Measurements from ENCODE around the gene ZNF808. TPM values are rescaled to one million over a fixed set of nuclear protein-coding genes. Genes with fewer than 3 reads are reported as not detected.
A peak's percentile ranks its signal among the peaks of the same experiment; 100 is the strongest.

The ZNF808 gene
- total and polyA plus RNA-seq, 2 of the 13 experiments (the other 11 are each of a cell fraction or from before 2014, with no cell fraction given) = 3.0 to 7.4 TPM

GRCh38 chr19:52527134-52527955 lies at the start of gene ZNF808 (continued):
- TF ChIP-seq SNAPC4 (CRISPR knock-in tag; IDR thresholded peaks at IDR 0.05) (no peak), SIN3B (IDR thresholded peaks at IDR 0.05; ENCODE audit: low read length) (no peak), ZNF430 (CRISPR knock-in tag; IDR thresholded peaks at IDR 0.05) (no peak), SAFB2 (CRISPR knock-in tag; IDR thresholded peaks at IDR 0.05; ENCODE audit: borderline replicate concordance, low read depth) (no peak), GATA4 (IDR thresholded peaks at IDR 0.05; ENCODE audit: borderline replicate concordance, low read depth) (no peak), THAP8 (CRISPR knock-in tag; IDR thresholded peaks at IDR 0.05; ENCODE audit: borderline replicate concordance) (no peak; the same call in 1 of the 2 replicates), ZNF367 (CRISPR knock-in tag; IDR thresholded peaks at IDR 0.05; ENCODE audit: borderline replicate concordance) (no peak), ZNF136 (CRISPR knock-in tag; IDR thresholded peaks at IDR 0.05; ENCODE audit: low read depth) (no peak), MATR3 (CRISPR knock-in tag; IDR thresholded peaks at IDR 0.05) (no peak), ZNF572 (CRISPR knock-in tag; IDR thresholded peaks at IDR 0.05) (no peak), ZNF564 (CRISPR knock-in tag; IDR thresholded peaks at IDR 0.05) (no peak), SYNCRIP (IDR thresholded peaks at IDR 0.05; ENCODE audit: insufficient read depth, low read depth, low read length) (no peak), NR2F1 (CRISPR knock-in tag; IDR thresholded peaks at IDR 0.05) (no peak), KLF15 (CRISPR knock-in tag; IDR thresholded peaks at IDR 0.05; ENCODE audit: borderline replicate concordance) (no peak), RARG (CRISPR knock-in tag; IDR thresholded peaks at IDR 0.05; ENCODE audit: low read depth) (no peak), SAP130 (CRISPR knock-in tag; IDR thresholded peaks at IDR 0.05; ENCODE audit: low read depth) (peak; percentile 85), KDM4B (CRISPR knock-in tag; IDR thresholded peaks at IDR 0.05) (no peak), IKZF5 (CRISPR knock-in tag; IDR thresholded peaks at IDR 0.05) (no peak), CHD4 (IDR thresholded peaks at IDR 0.05; ENCODE audit: borderline replicate concordance, low read length) (no peak), HNRNPH1 (optimal IDR thresholded peaks at IDR 0.05; ENCODE audit: low read depth, low read length) (no peak), ZSCAN31 (CRISPR knock-in tag; IDR thresholded peaks at IDR 0.05; ENCODE audit: low read depth) (no peak), SNRNP70 (IDR thresholded peaks at IDR 0.05; ENCODE audit: low read depth, low read length) (no peak), SP4 (CRISPR knock-in tag; IDR thresholded peaks at IDR 0.05) (peak; percentile 64; the same call in 1 of the 2 replicates)
